ENCODE results near the gene SYT1.

DNA sequence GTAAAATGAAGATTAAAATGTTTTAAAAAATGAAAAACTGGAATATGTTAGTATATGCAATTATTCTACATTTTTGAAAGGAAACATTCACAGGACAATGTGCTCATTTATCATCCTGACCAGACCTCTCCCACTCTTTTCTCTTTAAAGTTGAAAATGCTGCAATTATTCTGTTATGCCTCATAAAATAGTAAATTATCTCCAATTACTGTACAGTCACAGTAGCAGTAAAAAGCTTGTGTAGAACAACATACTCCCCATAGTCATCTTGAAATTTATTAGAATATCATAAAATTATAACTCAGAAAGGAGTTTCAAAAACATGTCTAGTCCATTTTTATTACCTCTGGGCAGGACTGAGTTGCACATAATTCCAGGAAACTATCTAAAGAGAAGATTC, 250.3 kb downstream of the SYT1 start:
- TF ChIP-seq CTCF (IDR thresholded peaks at IDR 0.05), result no peak
- TF ChIP-seq EP300 (IDR thresholded peaks at IDR 0.05), result no peak
- no peak for TF ChIP-seq POLR2A (IDR thresholded peaks at IDR 0.05)
